ENCODE results near the gene ELMO1. TPM values are rescaled to one million over a fixed set of nuclear protein-coding genes. Genes with fewer than 3 reads are reported as not detected.

ELMO1 gene
- total and polyA plus RNA-seq, 4 donors, result 6.7 to 51.5 (median 14.8) TPM

DNA sequence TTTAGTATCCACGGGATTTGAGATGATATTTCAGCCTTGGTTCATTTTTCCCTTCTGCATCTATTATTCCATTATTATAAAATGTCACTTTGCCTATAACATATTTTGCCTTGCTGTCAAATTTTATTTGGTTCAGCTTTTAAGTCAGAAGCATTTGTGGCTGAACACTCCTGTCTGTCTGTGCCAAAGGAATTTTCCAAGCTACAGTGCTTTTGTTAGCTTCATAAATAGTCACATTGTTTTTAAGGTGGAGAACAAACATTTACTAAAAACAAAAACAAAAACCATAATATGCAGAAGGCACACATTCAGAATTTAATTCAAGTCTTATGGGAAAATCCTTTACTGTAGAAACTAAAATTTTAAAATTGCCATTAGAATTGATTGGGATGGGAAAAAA is 33.8 kb upstream of the ELMO1 start:
- Histone ChIP-seq H3K27ac (ENCODE audit: low read depth in 1 of 2, low read length in 2 of 2) (no peak overlapping the region), H3K9ac (ENCODE audit: low read depth in 1 of 2, low read length in 2 of 2) (no peak overlapping the region), H3K36me3 (ENCODE audit: control insufficient read depth in 4 of 4, insufficient read depth in 3 of 4, low read depth in 1 of 4, low read length in 3 of 4) (no peaks in the 10 kb centered on the region), H3K4me1 (ENCODE audit: control insufficient read depth in 4 of 4, insufficient read depth in 4 of 4, low read length in 3 of 4) (no peaks in the 10 kb centered on the region), H3K27me3 (ENCODE audit: control insufficient read depth in 4 of 4, insufficient read depth in 4 of 4, low read length in 3 of 4) (no peaks in the 10 kb centered on the region), H3K9me3 (ENCODE audit: control insufficient read depth in 4 of 4, low read length in 3 of 4) (no peaks in the 10 kb centered on the region), H3K4me3 (ENCODE audit: low read depth in 1 of 3, low read length in 3 of 3) (no peak overlapping the region)
- DNase-seq (ENCODE audit: low spot score), result no peak
- no peak for TF ChIP-seq JUND (IDR thresholded peaks at IDR 0.05)
- no peak for TF ChIP-seq YY1 (IDR thresholded peaks at IDR 0.05)
- TF ChIP-seq, protein P1, sequence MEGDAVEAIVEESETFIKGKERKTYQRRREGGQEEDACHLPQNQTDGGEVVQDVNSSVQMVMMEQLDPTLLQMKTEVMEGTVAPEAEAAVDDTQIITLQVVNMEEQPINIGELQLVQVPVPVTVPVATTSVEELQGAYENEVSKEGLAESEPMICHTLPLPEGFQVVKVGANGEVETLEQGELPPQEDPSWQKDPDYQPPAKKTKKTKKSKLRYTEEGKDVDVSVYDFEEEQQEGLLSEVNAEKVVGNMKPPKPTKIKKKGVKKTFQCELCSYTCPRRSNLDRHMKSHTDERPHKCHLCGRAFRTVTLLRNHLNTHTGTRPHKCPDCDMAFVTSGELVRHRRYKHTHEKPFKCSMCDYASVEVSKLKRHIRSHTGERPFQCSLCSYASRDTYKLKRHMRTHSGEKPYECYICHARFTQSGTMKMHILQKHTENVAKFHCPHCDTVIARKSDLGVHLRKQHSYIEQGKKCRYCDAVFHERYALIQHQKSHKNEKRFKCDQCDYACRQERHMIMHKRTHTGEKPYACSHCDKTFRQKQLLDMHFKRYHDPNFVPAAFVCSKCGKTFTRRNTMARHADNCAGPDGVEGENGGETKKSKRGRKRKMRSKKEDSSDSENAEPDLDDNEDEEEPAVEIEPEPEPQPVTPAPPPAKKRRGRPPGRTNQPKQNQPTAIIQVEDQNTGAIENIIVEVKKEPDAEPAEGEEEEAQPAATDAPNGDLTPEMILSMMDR (IDR thresholded peaks at IDR 0.05; ENCODE audit: low read depth, low read length, missing input control), result no peak
- no peak for TF ChIP-seq HNF4G (IDR thresholded peaks at IDR 0.05)
- no peak for TF ChIP-seq RXRA (IDR thresholded peaks at IDR 0.05)
- TF ChIP-seq TAF1 (conservative IDR thresholded peaks at IDR 0.05), result no peak
- TF ChIP-seq, protein P2, sequence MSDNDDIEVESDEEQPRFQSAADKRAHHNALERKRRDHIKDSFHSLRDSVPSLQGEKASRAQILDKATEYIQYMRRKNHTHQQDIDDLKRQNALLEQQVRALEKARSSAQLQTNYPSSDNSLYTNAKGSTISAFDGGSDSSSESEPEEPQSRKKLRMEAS (IDR thresholded peaks at IDR 0.05), result no peak
- TF ChIP-seq, protein P3, sequence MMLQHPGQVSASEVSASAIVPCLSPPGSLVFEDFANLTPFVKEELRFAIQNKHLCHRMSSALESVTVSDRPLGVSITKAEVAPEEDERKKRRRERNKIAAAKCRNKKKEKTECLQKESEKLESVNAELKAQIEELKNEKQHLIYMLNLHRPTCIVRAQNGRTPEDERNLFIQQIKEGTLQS (IDR thresholded peaks at IDR 0.05), result no peak
- TF ChIP-seq HNF4A (conservative IDR thresholded peaks at IDR 0.05), result no peak
- no peak for TF ChIP-seq NR2F2 (IDR thresholded peaks at IDR 0.05)
- no peak for TF ChIP-seq RAD21 (IDR thresholded peaks at IDR 0.05)
- TF ChIP-seq SP1 (IDR thresholded peaks at IDR 0.05), result no peak
- TF ChIP-seq EGR1 (IDR thresholded peaks at IDR 0.05; ENCODE audit: low read depth in 2 of 2), result no peak
- no peak for TF ChIP-seq GABPA (IDR thresholded peaks at IDR 0.05 in 1 of 2, conservative IDR thresholded peaks at IDR 0.05 in 1 of 2)
- no peak for TF ChIP-seq FOXA2 (IDR thresholded peaks at IDR 0.05)
- TF ChIP-seq FOXA1 (IDR thresholded peaks at IDR 0.05), result no peak
- TF ChIP-seq, protein P4, sequence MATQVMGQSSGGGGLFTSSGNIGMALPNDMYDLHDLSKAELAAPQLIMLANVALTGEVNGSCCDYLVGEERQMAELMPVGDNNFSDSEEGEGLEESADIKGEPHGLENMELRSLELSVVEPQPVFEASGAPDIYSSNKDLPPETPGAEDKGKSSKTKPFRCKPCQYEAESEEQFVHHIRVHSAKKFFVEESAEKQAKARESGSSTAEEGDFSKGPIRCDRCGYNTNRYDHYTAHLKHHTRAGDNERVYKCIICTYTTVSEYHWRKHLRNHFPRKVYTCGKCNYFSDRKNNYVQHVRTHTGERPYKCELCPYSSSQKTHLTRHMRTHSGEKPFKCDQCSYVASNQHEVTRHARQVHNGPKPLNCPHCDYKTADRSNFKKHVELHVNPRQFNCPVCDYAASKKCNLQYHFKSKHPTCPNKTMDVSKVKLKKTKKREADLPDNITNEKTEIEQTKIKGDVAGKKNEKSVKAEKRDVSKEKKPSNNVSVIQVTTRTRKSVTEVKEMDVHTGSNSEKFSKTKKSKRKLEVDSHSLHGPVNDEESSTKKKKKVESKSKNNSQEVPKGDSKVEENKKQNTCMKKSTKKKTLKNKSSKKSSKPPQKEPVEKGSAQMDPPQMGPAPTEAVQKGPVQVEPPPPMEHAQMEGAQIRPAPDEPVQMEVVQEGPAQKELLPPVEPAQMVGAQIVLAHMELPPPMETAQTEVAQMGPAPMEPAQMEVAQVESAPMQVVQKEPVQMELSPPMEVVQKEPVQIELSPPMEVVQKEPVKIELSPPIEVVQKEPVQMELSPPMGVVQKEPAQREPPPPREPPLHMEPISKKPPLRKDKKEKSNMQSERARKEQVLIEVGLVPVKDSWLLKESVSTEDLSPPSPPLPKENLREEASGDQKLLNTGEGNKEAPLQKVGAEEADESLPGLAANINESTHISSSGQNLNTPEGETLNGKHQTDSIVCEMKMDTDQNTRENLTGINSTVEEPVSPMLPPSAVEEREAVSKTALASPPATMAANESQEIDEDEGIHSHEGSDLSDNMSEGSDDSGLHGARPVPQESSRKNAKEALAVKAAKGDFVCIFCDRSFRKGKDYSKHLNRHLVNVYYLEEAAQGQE (IDR thresholded peaks at IDR 0.05), result no peak
- TF ChIP-seq, protein P5, sequence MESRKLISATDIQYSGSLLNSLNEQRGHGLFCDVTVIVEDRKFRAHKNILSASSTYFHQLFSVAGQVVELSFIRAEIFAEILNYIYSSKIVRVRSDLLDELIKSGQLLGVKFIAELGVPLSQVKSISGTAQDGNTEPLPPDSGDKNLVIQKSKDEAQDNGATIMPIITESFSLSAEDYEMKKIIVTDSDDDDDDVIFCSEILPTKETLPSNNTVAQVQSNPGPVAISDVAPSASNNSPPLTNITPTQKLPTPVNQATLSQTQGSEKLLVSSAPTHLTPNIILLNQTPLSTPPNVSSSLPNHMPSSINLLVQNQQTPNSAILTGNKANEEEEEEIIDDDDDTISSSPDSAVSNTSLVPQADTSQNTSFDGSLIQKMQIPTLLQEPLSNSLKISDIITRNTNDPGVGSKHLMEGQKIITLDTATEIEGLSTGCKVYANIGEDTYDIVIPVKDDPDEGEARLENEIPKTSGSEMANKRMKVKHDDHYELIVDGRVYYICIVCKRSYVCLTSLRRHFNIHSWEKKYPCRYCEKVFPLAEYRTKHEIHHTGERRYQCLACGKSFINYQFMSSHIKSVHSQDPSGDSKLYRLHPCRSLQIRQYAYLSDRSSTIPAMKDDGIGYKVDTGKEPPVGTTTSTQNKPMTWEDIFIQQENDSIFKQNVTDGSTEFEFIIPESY (IDR thresholded peaks at IDR 0.05), result no peak
- WGBS, result 87% methylated on average over 1 of the region's 1 CpG

Measured in liver (tissue), 9 donors.